ENCODE measurements around the gene PLTP. TPM values are rescaled to one million over a fixed set of nuclear protein-coding genes. Genes with fewer than 3 reads are reported as not detected.

Gene PLTP
- total and polyA plus RNA-seq, 2 experiments from 2014 or later = 108 to 160 TPM

- Mint-ChIP-seq H3K9me3 (no peaks in the 10 kb centered on the region), H3K4me1 (peaks cover 24% of the 10 kb centered on the region)
These were observed 50.5 kb downstream of the PLTP start for GRCh38 chr20:45861221-45862075.

More at GRCh38 chr20:45861221-45862075, 50.5 kb downstream of the PLTP start:
- peaks cover 3% of the 10 kb centered on the region; the same call in 2 of the 3 replicates for H3K36me3 Mint-ChIP-seq (ENCODE audit: low read depth)
- H3K79me2 ChIP-seq (replicated peaks; ENCODE audit: insufficient read depth) = peaks cover 12% of the 10 kb centered on the region
- peaks cover 21% of the 10 kb centered on the region for H3K4me1 ChIP-seq (ENCODE audit: insufficient read depth)
- no peak overlapping the region for H3K4me3 Mint-ChIP-seq
- H3K9me2 ChIP-seq (ENCODE audit: insufficient read depth) = no peaks in the 10 kb centered on the region
- H3K27ac ChIP-seq (ENCODE audit: low read depth) = no peak overlapping the region
- H2AFZ ChIP-seq = no peak overlapping the region
- H3K4me3 ChIP-seq = no peak overlapping the region
- no peak overlapping the region for H3K4me2 ChIP-seq
- DNase-seq (ENCODE audit: low spot score) (no peak), ATAC-seq (no peak)
- H3F3A ChIP-seq (replicated peaks; ENCODE audit: low read depth) = no peaks in the 10 kb centered on the region
- TF ChIP-seq CREB1 (CRISPR knock-in tag; IDR thresholded peaks at IDR 0.05; ENCODE audit: low read depth) = no peak
- TF ChIP-seq JUNB (IDR thresholded peaks at IDR 0.05; ENCODE audit: unreplicated experiment) = no peak
- no peak for TF ChIP-seq REST (IDR thresholded peaks at IDR 0.05; ENCODE audit: unreplicated experiment)
- TF ChIP-seq ETS1 (IDR thresholded peaks at IDR 0.05) = no peak
- TF ChIP-seq ZNF331 (CRISPR knock-in tag; IDR thresholded peaks at IDR 0.05; ENCODE audit: low read depth) = no peak
- TF ChIP-seq EZH2phosphoT487 (IDR thresholded peaks at IDR 0.05; ENCODE audit: unreplicated experiment) = no peak
- no peak for TF ChIP-seq ZNF114 (CRISPR knock-in tag; IDR thresholded peaks at IDR 0.05)
- TF ChIP-seq CTCF (conservative IDR thresholded peaks at IDR 0.05; ENCODE audit: low read depth in 2 of 2) = no peak
- no peak for TF ChIP-seq STAT1 (IDR thresholded peaks at IDR 0.05; ENCODE audit: unreplicated experiment)
- TF ChIP-seq POLR2AphosphoS5 (IDR thresholded peaks at IDR 0.05; ENCODE audit: low read depth) = no peak
- TF ChIP-seq ZNF462 (CRISPR knock-in tag; IDR thresholded peaks at IDR 0.05) = no peak
- TF ChIP-seq EZH2 (IDR thresholded peaks at IDR 0.05; ENCODE audit: low read depth, unreplicated experiment) = no peak
- TF ChIP-seq NANOG (IDR thresholded peaks at IDR 0.05; ENCODE audit: borderline replicate concordance) = no peak
- H3K36me3 ChIP-seq (ENCODE audit: insufficient read depth) = 0 out of 2 replicates have a peak, but pooled peaks cover 3% of the 10 kb centered on the region
- H3K27me3 Mint-ChIP-seq (ENCODE audit: insufficient read depth, low read depth, poor library complexity) = peaks cover 3% of the 10 kb centered on the region
- H4K20me1 ChIP-seq (replicated peaks; ENCODE audit: insufficient read depth) = no peaks in the 10 kb centered on the region
- no peaks in the 10 kb centered on the region for H3K27me3 ChIP-seq (ENCODE audit: insufficient read depth)
- H3K27ac Mint-ChIP-seq = no peak overlapping the region
